Fibroblast of lung (primary cell): ENCODE measurements around the gene ATP2B1. TPM values are rescaled to one million over a fixed set of nuclear protein-coding genes. Genes with fewer than 3 reads are reported as not detected.

ENCODE experiments used
- DNase-seq, 2 donors: peaks; one replicate each; pipeline versions ENCODE4 v3.0.0 to v3.0.0-alpha.2; 2010; ENCODE audit warnings: low read depth in 2 of 2
- H2AFZ ChIP-seq: 2 replicates; pipeline ENCODE4 v1.5.1; 2012; ENCODE audit warnings: low read length, control low read depth, inconsistent platforms
- H3K27ac ChIP-seq: 2 replicates; pipeline ENCODE4 v1.5.1; 2011; ENCODE audit warnings: low read length, control low read depth; ENCODE audit not compliant: insufficient read depth
- H3K27me3 ChIP-seq: 2 replicates; pipeline ENCODE4 v1.5.1; 2011; ENCODE audit warnings: mild to moderate bottlenecking, low read length; ENCODE audit not compliant: control insufficient read depth, insufficient read depth
- H3K36me3 ChIP-seq: 2 replicates; pipeline ENCODE4 v1.5.1; 2011; ENCODE audit warnings: low read length; ENCODE audit not compliant: control insufficient read depth, insufficient read depth
- H3K4me1 ChIP-seq: 2 replicates; pipeline ENCODE4 v1.5.1; 2011; ENCODE audit warnings: low read length; ENCODE audit not compliant: control insufficient read depth, insufficient read depth; ENCODE audit errors: extremely low read depth
- H3K4me2 ChIP-seq: 2 replicates; pipeline ENCODE4 v1.5.1; 2011; ENCODE audit warnings: low read length, control low read depth; ENCODE audit not compliant: insufficient read depth; ENCODE audit errors: extremely low read depth
- H3K4me3 ChIP-seq, 4 experiments: fragments of 200-600 bp in 1 of 4; sonication (generic) in 1 of 4; replicated peaks in 1 of 4; 2 replicates each; pipeline ENCODE4 v1.5.1; 2011 to 2016; ENCODE audit warnings: low read length in 4 of 4, low read depth in 3 of 4, mild to moderate bottlenecking in 3 of 4, control low read depth in 2 of 4, inconsistent platforms in 1 of 4, mixed read lengths in 1 of 4; ENCODE audit not compliant: insufficient read depth in 1 of 4; ENCODE audit errors: control extremely low read depth in 1 of 4
- H3K79me2 ChIP-seq: 2 replicates; pipeline ENCODE4 v1.5.1; 2012; ENCODE audit warnings: mild to moderate bottlenecking, low read length, inconsistent platforms; ENCODE audit not compliant: control insufficient read depth, insufficient read depth
- H3K9ac ChIP-seq: 2 replicates; pipeline ENCODE4 v1.5.1; 2011; ENCODE audit warnings: mild to moderate bottlenecking, low read length, control low read depth; ENCODE audit not compliant: insufficient read depth
- H3K9me3 ChIP-seq: 2 replicates; pipeline ENCODE4 v1.5.1; 2012; ENCODE audit warnings: low read depth, low read length; ENCODE audit not compliant: control insufficient read depth, insufficient read depth
- H4K20me1 ChIP-seq: 2 replicates; pipeline ENCODE4 v1.5.1; 2011; ENCODE audit warnings: low read length; ENCODE audit not compliant: control insufficient read depth, insufficient read depth; ENCODE audit errors: extremely low read depth
- CTCF ChIP-seq, 2 donors: IDR thresholded peaks in 1 of 2; conservative IDR thresholded peaks in 1 of 2; 1 replicate in 1 of 2; 2 replicates in 1 of 2; pipeline ENCODE4 v1.5.1; 2011 to 2012; ENCODE audit warnings: low read length in 2 of 2, control low read depth in 1 of 2, inconsistent platforms in 1 of 2, low read depth in 1 of 2, mild to moderate bottlenecking in 1 of 2
- EZH2 ChIP-seq: IDR thresholded peaks from 2 replicates; pipeline ENCODE4 v1.5.1; 2012; ENCODE audit warnings: low read length, control low read depth, mild to moderate bottlenecking; ENCODE audit errors: missing control alignments
- polyA plus RNA-seq, 2 donors: library from polyadenylated mRNA; depleted of rRNA in 1 of 2; stranded (reverse) in 1 of 2; unstranded in 1 of 2; fragments of >200 nt; gene quantifications; 2 replicates each; pipeline ENCODE4 v1.2.1, GENCODE V29; 2011 to 2012; ENCODE audit warnings: missing spikeins in 1 of 2
- total RNA-seq: library from RNA; depleted of rRNA; stranded (reverse); fragments of >200 nt; gene quantifications from 2 replicates; pipeline ENCODE4 v1.2.1, GENCODE V29; 2014

ATP2B1 gene
- total and polyA plus RNA-seq, 2 donors (not counting 1 experiment from before 2014, with no cell fraction given): 64.3 to 141 TPM

DNA sequence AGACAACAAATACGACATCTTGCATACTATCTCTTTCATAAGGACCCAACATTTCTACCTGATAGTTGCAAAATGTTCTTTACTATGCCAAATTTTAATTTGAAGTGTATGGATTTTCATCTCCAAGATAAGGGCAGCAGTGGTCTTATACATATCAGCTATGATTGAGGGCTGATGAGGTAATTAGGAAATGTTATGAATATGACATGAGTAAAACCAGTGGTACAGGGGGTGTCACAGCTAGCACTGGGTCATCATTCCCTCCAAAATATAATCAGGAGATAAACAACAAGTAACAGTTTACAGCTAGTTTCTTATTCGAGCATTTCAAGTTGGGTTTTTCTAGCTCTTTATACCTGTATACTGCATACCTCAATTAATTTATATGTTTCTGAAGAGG, 35.0 kb downstream of the ATP2B1 start:
- no peak overlapping the region for H3K4me2 ChIP-seq

DNA sequence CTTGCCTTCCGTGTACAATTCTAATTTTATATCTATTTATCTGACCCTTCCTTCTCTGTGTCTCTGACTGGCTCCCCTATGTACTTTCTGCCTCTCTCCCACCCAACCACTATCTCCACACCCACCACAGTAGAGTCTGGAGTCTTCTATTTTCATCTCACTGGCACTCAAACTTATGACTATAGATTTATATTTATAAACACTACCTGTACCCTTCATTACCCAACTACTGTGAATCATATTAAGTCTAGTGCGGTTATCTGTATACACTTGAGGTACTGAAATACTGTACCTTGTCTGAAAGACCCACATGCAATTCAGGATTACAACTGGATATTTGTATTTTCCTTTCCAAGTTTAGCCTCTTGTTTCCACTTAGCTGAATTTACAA, 36.1 kb downstream of the ATP2B1 start:
- Histone ChIP-seq H3K79me2 (peaks cover 95% of the 10 kb centered on the region), H4K20me1 (no peaks in the 10 kb centered on the region)

More for the DNA sequence above, 35.0 kb downstream of the ATP2B1 start:
- Histone ChIP-seq H3K4me3 (no peak overlapping the region), H3K79me2 (peaks cover 95% of the 10 kb centered on the region), H3K27me3 (no peaks in the 10 kb centered on the region), H3K27ac (no peak overlapping the region), H3K36me3 (no peaks in the 10 kb centered on the region), H3K9ac (no peak overlapping the region), H2AFZ (no peak overlapping the region), H3K4me1 (no peaks in the 10 kb centered on the region), H4K20me1 (no peaks in the 10 kb centered on the region), H3K9me3 (no peaks in the 10 kb centered on the region)
- no peak for TF ChIP-seq CTCF (conservative IDR thresholded peaks at IDR 0.05 in 1 of 2, IDR thresholded peaks at IDR 0.05 in 1 of 2; ENCODE audit: low read depth in 1 of 2, low read length in 2 of 2)
- TF ChIP-seq EZH2: no peak
- no peak for DNase-seq

GRCh38 chr12:89671469-89671868, 37.2 kb downstream of the ATP2B1 start:
- Histone ChIP-seq H3K36me3 (no peaks in the 10 kb centered on the region), H3K4me2 (no peak overlapping the region), H3K27ac (no peak overlapping the region), H3K4me1 (no peaks in the 10 kb centered on the region), H3K9ac (no peak overlapping the region), H3K27me3 (no peaks in the 10 kb centered on the region), H3K79me2 (peaks cover 91% of the 10 kb centered on the region), H3K4me3 (no peak overlapping the region), H4K20me1 (no peaks in the 10 kb centered on the region), H2AFZ (no peak overlapping the region), H3K9me3 (no peaks in the 10 kb centered on the region)
- TF ChIP-seq EZH2 (no peak), CTCF (conservative IDR thresholded peaks at IDR 0.05 in 1 of 2, IDR thresholded peaks at IDR 0.05 in 1 of 2; ENCODE audit: low read depth in 1 of 2, low read length in 2 of 2) (no peak)
- DNase-seq: peak; percentile 27 to 91

More for the DNA sequence above, 36.1 kb downstream of the ATP2B1 start:
- Histone ChIP-seq H3K9me3 (no peaks in the 10 kb centered on the region), H3K36me3 (no peaks in the 10 kb centered on the region), H3K4me2 (no peak overlapping the region), H2AFZ (no peak overlapping the region), H3K9ac (no peak overlapping the region), H3K4me3 (no peak overlapping the region), H3K4me1 (no peaks in the 10 kb centered on the region), H3K27ac (no peak overlapping the region), H3K27me3 (no peaks in the 10 kb centered on the region)
- DNase-seq: no peak
- TF ChIP-seq EZH2 (no peak), CTCF (conservative IDR thresholded peaks at IDR 0.05 in 1 of 2, IDR thresholded peaks at IDR 0.05 in 1 of 2; ENCODE audit: low read depth in 1 of 2, low read length in 2 of 2) (no peak)
